NCI-H146 treated with DMSO at 0.1 percent for 48 hours (cell line): ENCODE data around the gene FAM169A.
"Not testable (repeated sequence)": the region's sequence is repeated elsewhere in the genome, so short reads cannot be mapped to it uniquely, and the experiment has no call there.

Source experiments
- DNase-seq: peaks from one replicate; lab custom pipeline; 2025; ENCODE audit not compliant: unreplicated experiment; lab: John Stamatoyannopoulos, UW

Gene FAM169A

DNA sequence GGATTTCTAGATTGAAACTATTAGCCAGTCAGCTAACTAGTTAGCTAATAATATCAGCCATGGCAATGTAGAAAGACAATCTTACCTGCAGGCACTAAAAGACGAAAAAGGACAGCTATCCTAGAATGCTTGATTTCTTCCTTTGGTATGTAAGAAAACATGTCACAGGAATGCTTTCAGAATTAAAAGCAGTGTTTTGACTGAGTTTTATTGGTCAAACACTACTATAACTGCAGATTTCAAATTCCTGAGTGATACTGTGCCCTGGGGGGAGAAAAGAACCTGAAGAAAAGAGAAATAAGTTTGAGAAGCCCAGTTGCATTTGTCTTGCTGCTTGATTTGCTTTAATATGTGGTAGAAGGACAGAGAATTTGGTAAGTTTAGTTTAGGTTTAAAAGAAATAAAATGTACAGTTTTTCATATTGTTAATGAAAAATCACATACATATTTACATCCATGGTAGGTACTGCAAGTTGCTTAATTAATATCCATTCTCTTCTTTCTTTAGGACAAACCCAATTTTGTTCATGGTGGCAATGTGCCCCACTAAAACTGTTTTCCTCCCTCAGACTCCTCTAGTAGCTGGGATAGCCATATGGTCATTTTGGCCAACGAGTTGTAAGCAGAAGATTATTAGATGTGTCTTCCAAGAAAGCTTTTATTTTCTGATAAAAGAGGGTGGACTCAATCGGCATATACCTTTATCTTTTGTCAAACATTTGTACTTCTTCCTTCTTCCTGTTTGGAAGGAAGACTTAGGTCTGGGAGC lies 4.3 kb upstream of the FAM169A start:
- DNase-seq, result no peak

DNA sequence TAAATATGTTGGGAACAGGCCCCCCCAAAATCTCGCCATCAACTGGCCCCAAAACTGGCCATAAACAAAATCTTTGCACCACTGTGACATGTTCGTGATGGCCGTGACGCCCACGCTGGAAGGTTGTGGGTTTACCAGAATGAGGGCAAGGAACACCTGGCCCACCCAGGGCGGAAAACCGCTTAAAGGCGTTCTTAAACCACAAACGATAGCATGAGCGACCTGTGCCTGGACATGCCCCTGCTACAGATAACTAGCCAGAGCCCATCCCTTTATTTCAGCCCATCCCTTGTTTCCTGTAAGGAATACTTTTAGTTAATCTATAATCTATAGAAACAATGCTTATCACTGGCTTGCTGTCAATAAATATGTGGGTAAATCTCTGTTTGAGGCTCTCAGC lies 3.2 kb upstream of the FAM169A start:
- not testable (repeated sequence) for DNase-seq

- DNase-seq, result no peak
Measured at GRCh38 chr5:74866596-74867162, 492 bp upstream of the FAM169A start.

GRCh38 chr5:74865256-74865803 lies 857 bp downstream of the FAM169A start:
- DNase-seq, result no peak

GRCh38 chr5:74864823-74865222 lies 1.4 kb downstream of the FAM169A start:
- no peak for DNase-seq

- no peak for DNase-seq
Measured at GRCh38 chr5:74863726-74864125, 2.5 kb downstream of the FAM169A start.

GRCh38 chr5:74862221-74862620 lies 4.0 kb downstream of the FAM169A start:
- no peak for DNase-seq

DNA sequence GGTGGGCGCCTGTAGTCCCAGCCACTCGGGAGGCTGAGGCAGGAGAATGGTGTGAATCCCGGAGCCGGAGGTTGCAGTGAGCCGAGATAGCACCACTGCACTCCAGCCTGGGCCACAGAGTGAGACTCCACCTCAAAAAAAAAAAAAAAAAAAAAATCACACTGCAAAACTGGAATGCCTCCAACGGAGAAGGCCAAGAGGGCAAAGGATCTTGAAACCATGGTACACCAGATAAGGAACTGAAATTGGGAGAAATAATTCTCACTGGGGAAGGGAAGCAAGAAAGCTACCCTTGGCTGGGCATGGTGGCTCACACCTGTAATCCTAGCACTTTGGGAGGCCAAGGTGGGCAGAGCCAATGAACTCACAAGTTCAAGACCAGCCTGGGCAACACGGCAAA lies 9.2 kb downstream of the FAM169A start:
- DNase-seq, result not testable (repeated sequence)

GRCh38 chr5:74853256-74853655 lies 12.9 kb downstream of the FAM169A start:
- no peak for DNase-seq

- no peak for DNase-seq
Measured at GRCh38 chr5:74851684-74852353, 14.4 kb downstream of the FAM169A start.

- DNase-seq, result no peak
Measured at GRCh38 chr5:74850789-74851425, 15.3 kb downstream of the FAM169A start.

GRCh38 chr5:74850030-74850429 lies 16.2 kb downstream of the FAM169A start:
- no peak for DNase-seq

DNA sequence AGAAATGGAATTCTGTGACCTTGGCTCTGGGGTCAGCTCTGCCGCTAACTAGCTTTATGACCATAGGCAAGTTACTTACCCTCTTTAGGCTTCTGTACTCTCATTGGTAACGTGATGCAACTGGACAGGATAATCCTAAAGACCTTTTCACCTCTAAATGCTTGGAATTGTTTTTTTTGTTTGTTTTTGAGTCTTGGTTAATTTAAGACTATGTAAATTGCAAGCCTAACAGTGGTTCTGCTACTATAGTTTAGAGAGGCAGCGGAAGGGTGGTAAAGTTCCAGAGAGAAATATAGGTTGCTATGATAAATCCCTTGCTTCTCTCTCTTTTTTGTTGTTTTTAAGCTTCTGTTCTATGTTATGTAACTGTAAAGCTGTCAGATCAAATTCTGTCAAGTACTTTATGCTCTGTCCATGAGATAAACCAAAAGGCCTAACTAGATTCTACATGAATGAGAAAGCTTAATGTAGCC lies 17.6 kb downstream of the FAM169A start:
- no peak for DNase-seq

GRCh38 chr5:74839229-74839628 lies 27.0 kb downstream of the FAM169A start:
- no peak for DNase-seq

- DNase-seq, result no peak
Measured at GRCh38 chr5:74838262-74838661, 27.9 kb downstream of the FAM169A start.

DNA sequence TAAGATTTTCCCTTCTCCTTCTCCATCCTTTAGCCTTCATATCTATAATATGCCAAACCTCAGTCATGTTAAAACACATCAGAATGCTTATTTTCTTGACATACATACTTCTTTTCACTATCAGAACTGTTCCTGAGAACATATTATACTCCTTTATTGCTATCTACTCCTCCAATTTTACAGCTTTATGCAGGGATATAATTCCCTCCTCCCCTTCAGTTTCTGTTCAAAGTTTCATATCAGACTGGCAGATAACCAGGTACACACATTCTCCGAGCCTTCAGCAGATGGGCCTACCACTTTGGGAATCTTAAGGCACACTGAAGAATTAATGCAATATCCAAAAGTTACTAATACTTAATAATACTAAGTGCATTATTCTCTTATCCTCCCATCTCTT lies 29.1 kb downstream of the FAM169A start:
- DNase-seq, result no peak

GRCh38 chr5:74833537-74834266 lies 32.5 kb downstream of the FAM169A start:
- no peak for DNase-seq

- no peak for DNase-seq
Measured at GRCh38 chr5:74829413-74829812, 36.8 kb downstream of the FAM169A start.

DNA sequence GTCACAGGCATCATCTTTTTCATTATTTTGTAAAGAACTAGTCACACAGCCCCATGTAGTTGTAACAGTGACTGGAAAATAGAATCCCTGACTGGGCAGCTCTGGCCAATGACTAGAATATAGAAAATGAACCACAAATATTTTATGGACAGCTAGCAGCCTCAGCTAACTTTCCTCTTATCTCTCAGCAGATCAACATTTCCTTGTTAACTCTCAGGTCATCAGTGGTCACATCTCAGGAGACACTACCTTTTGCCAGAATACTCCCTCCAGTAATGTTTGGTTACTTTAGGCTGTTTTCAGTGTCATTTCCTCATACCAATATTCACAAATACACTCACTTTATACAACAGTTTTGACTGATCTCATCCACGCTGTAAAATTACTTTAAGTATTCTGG lies 43.9 kb downstream of the FAM169A start:
- no peak for DNase-seq

GRCh38 chr5:74816875-74817274 lies 49.3 kb downstream of the FAM169A start:
- DNase-seq, result no peak

DNA sequence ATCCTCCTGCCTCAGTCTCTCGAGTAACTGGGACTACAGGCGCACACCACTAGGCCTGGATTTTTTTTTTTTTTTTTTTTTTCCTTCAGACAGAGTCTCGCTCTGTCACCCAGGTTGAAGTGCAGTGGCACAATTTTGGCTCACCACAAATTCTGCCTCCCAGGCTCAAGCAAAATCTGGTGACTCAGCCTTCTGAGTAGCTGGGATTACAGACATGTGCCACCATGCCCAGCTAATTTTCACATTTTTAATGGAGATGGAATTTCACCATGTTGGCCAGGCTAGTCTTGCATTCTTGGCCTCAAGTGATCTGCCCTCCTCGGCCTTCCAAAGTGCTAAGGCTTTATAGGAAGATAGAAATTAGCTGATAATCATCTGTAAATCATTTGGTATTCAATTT lies 55.3 kb downstream of the FAM169A start:
- no peak for DNase-seq
